Measurements from ENCODE around the gene MCU. TPM values are rescaled to one million over a fixed set of nuclear protein-coding genes. Genes with fewer than 3 reads are reported as not detected.
"Not testable (repeated sequence)": the region's sequence is repeated elsewhere in the genome, so short reads cannot be mapped to it uniquely, and the experiment has no call there.

Gene MCU
- total and polyA plus RNA-seq, 2 of the 8 experiments (the other 6 are each of a cell fraction or from before 2014, with no cell fraction given) = 51.6 to 62.2 TPM

GRCh38 chr10:72697716-72698115 is 5.8 kb downstream of the MCU start (continued):
- TF ChIP-seq SAP30 (IDR thresholded peaks at IDR 0.05; ENCODE audit: insufficient read depth, insufficient replicate concordance, low read length) (no peak), POU5F1 (IDR thresholded peaks at IDR 0.05; ENCODE audit: low read depth, low read length) (no peak)

DNA sequence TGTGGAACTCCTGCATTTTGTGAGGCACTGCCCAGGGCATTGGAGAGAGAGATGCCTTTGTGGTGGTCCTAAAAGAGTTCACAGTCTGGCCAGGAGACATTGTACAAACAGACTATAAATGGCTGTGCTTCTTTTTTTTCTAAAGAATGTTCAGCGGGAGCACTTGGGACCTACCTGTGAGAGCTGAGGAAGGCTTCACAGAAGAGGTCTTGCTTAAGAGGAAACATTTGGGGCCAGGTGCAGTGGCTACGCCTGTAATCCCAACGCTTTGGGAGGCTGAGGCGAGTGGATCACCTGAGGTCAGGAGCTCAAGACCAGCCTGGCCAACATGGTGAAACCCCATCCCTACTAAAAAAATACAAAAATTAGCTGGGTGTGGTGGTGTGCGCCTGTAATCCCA is 10.5 kb downstream of the MCU start:
- not testable (repeated sequence) for H2BK5ac ChIP-seq (ENCODE audit: low read depth, low read length); H3K4ac ChIP-seq (replicated peaks; ENCODE audit: insufficient read length, low read depth, low read length); H4K8ac ChIP-seq (ENCODE audit: extremely low read depth, insufficient read depth, low read length); H2BK120ac ChIP-seq (replicated peaks; ENCODE audit: low read depth, low read length); H2BK20ac ChIP-seq (ENCODE audit: low read length); H3K4me3 ChIP-seq (ENCODE audit: extremely low read depth in 1 of 4, insufficient read depth in 2 of 4, low read depth in 3 of 4, low read length in 4 of 4); H3K27ac ChIP-seq (ENCODE audit: low read depth, low read length); H3K56ac ChIP-seq (replicated peaks; ENCODE audit: insufficient read length, low read depth, low read length); H4K5ac ChIP-seq (ENCODE audit: insufficient read length, low read depth, low read length); H4K91ac ChIP-seq (replicated peaks; ENCODE audit: insufficient read length, low read length); H4K20me1 ChIP-seq (replicated peaks in 1 of 2; ENCODE audit: control insufficient read depth in 1 of 2, insufficient read depth in 2 of 2, low read length in 2 of 2); DNase-seq (ENCODE audit: low read depth in 1 of 2, low spot score in 2 of 2); H2BK12ac ChIP-seq (ENCODE audit: low read depth, low read length); H3K79me1 ChIP-seq (ENCODE audit: low read depth, low read length); H2AK5ac ChIP-seq (ENCODE audit: low read depth, low read length); H3K9ac ChIP-seq (replicated peaks in 1 of 4; ENCODE audit: extremely low read depth in 1 of 4, low read depth in 3 of 4, low read length in 3 of 4); H3K27me3 ChIP-seq (replicated peaks in 1 of 4; ENCODE audit: control insufficient read depth in 3 of 4, extremely low read depth in 1 of 4, insufficient read depth in 3 of 4, low read length in 3 of 4); H2BK15ac ChIP-seq (ENCODE audit: low read length); H3K18ac ChIP-seq (ENCODE audit: extremely low read depth, low read length); H3K36me3 ChIP-seq (ENCODE audit: control insufficient read depth in 2 of 4, insufficient read depth in 4 of 4, low read length in 3 of 4); H3K9me3 ChIP-seq (ENCODE audit: insufficient read depth in 2 of 2, low read depth in 1 of 2, low read length in 1 of 2); H3K14ac ChIP-seq (ENCODE audit: insufficient read length); H3K23ac ChIP-seq (ENCODE audit: insufficient read length); H3K4me2 ChIP-seq (ENCODE audit: insufficient read depth in 1 of 2, low read depth in 2 of 2, low read length in 2 of 2); H2AFZ ChIP-seq (ENCODE audit: low read length); H3K4me1 ChIP-seq (replicated peaks in 1 of 4; ENCODE audit: control insufficient read depth in 3 of 4, insufficient read depth in 4 of 4, low read length in 3 of 4); FAIRE-seq; H3K23me2 ChIP-seq (ENCODE audit: low read depth, low read length)
- CTCF ChIA-PET (ENCODE audit: partially characterized antibody) = interaction anchor here (0.8 kb wide), 1 partner anchor 33 kb away, joined by 3 read pairs; no protein-coding TSS in a partner anchor
- H3K79me2 ChIP-seq (ENCODE audit: control insufficient read depth in 1 of 2, insufficient read depth in 2 of 2, low read length in 2 of 2) = peaks cover 8 to 93% of the 10 kb centered on the region in 2 experiments
- 92% methylated on average over 5 of the region's 5 CpGs; no CpG with 5 or more reads in 1 of the 2 experiments for WGBS, 2 experiments (ENCODE audit: extremely low coverage in 1 of 2, insufficient coverage in 1 of 2, insufficient read length in 1 of 2, insufficient replicate concordance in 2 of 2, low coverage in 1 of 2, low lambda C conversion rate in 2 of 2, missing lambda C conversion rate in 1 of 2)
- POLR2A ChIA-PET (ENCODE audit: partially characterized antibody) = interaction anchor here (1.6 to 2.4 kb wide), 2 partner anchors 10 to 11 kb away, joined by 6 to 10 read pairs; partner anchors contain the start of gene MCU
